ENCODE data around the gene FRAS1. TPM values are rescaled to one million over a fixed set of nuclear protein-coding genes. Genes with fewer than 3 reads are reported as not detected.
"Not testable (repeated sequence)": the region's sequence is repeated elsewhere in the genome, so short reads cannot be mapped to it uniquely, and the experiment has no call there.

FRAS1 gene
- total RNA-seq, 1 donor from 2014 or later = 163 TPM

DNA sequence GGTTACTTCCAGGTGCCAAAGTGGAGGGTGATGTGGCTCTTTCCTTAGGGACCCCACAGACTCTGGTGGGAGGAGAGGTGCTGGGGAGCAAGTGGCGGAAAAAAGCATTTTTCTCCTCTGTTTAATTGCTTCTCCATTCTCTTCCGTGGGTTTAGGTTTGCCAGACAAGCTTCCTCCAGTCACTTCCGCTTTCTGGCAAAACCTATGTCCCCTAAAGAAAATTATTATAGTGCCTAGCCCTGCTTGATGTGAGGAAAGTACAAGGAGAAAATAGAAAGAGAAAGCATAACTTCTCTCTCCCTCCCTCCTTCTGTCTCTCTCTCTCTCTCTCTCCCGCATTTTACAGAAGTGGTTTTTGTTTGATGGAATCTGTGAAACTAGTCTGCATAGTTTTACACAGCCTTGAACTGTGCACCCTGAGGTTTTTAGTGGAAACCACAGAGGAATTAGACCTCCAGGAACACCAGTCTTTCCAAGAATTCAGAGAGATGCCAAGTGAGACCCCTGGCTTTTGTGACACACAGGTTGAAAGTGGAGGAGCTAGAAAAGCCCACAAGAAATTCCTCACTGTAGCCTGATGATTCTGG, 263.3 kb downstream of the FRAS1 start:
- DNase-seq (ENCODE audit: low spot score, unreplicated experiment) = no peak
- no peak overlapping the region for H3K4me3 Mint-ChIP-seq (ENCODE audit: low read depth)
- peaks cover 24% of the 10 kb centered on the region for H3K36me3 Mint-ChIP-seq (ENCODE audit: insufficient read depth)
- no peak overlapping the region for H3K27ac Mint-ChIP-seq
- no peaks in the 10 kb centered on the region for H3K9me3 Mint-ChIP-seq (ENCODE audit: low read depth)
- no peaks in the 10 kb centered on the region for H3K27me3 Mint-ChIP-seq
- H3K4me1 Mint-ChIP-seq (ENCODE audit: low read depth) = no peaks in the 10 kb centered on the region
- TF ChIP-seq, protein P1, sequence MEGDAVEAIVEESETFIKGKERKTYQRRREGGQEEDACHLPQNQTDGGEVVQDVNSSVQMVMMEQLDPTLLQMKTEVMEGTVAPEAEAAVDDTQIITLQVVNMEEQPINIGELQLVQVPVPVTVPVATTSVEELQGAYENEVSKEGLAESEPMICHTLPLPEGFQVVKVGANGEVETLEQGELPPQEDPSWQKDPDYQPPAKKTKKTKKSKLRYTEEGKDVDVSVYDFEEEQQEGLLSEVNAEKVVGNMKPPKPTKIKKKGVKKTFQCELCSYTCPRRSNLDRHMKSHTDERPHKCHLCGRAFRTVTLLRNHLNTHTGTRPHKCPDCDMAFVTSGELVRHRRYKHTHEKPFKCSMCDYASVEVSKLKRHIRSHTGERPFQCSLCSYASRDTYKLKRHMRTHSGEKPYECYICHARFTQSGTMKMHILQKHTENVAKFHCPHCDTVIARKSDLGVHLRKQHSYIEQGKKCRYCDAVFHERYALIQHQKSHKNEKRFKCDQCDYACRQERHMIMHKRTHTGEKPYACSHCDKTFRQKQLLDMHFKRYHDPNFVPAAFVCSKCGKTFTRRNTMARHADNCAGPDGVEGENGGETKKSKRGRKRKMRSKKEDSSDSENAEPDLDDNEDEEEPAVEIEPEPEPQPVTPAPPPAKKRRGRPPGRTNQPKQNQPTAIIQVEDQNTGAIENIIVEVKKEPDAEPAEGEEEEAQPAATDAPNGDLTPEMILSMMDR (IDR thresholded peaks at IDR 0.05; ENCODE audit: unreplicated experiment) = no peak

DNA sequence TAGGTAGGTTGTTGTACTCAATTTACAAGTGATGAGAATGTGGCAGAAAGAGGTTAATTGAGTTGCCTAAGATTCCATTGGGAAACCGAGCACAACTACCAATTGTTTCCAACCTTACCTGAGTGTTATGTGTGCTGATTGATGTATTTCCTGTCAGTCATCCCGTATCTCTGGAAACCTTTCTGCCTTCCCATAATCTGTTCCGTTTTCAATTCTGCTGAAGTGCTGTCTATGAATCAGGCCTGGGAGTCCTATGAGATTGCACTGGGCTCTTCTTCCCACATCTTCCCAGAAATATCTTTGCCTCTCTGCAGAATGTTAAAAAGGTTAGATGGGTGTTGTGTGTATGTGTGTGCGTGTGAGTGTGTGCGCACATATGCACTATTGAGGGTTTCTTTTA, 264.9 kb downstream of the FRAS1 start:
- H3K9me3 Mint-ChIP-seq (ENCODE audit: low read depth) = no peaks in the 10 kb centered on the region
- TF ChIP-seq, protein P1 (IDR thresholded peaks at IDR 0.05; ENCODE audit: unreplicated experiment) = no peak
- H3K4me3 Mint-ChIP-seq (ENCODE audit: low read depth) = no peak overlapping the region
- peaks cover 18% of the 10 kb centered on the region for H3K36me3 Mint-ChIP-seq (ENCODE audit: insufficient read depth)
- DNase-seq (ENCODE audit: low spot score, unreplicated experiment) = no peak
- no peaks in the 10 kb centered on the region for H3K27me3 Mint-ChIP-seq
- no peak overlapping the region for H3K27ac Mint-ChIP-seq
- no peaks in the 10 kb centered on the region for H3K4me1 Mint-ChIP-seq (ENCODE audit: low read depth)

DNA sequence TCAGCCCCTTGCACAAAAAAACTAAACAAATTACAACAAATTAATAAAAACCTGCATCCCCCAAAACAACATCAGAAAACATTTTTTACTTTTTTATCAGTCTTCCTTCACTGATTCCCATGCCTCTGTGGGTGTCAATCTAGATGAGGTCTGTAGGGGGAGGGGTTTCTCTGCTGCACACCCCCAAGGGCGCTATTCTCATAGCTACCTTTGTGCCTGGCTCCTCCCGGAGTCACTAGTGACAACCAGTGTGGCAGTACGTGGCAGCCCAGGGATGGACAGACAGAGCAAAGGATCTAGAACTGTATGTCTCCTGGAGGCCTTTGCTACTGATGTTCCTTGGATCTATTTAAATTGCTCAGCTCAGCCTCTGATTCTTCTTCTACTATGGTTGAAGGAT, 266.3 kb downstream of the FRAS1 start:
- no peaks in the 10 kb centered on the region for H3K27me3 Mint-ChIP-seq

DNA sequence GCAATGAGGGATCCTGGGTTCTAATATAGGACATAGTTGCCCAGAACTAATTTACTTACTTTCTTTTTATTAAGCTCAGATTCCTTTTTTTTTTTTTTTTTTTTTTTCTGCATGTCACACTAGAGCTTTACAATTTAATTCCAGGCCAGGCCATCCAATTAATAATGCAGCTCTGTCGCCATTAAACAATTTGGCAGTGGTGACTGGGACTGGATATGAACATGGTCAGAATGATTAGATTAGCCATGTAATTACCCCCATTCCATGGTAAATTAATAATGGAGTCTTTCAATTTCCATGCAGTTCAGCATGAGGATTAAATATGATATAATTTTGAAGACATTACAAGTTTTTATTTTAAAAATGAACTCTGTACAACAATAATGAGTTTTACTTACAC, 267.5 kb downstream of the FRAS1 start:
- Mint-ChIP-seq H3K36me3 (ENCODE audit: insufficient read depth) (peaks cover 22% of the 10 kb centered on the region), H3K4me3 (ENCODE audit: low read depth) (no peak overlapping the region), H3K27ac (no peak overlapping the region), H3K9me3 (ENCODE audit: low read depth) (no peaks in the 10 kb centered on the region), H3K4me1 (ENCODE audit: low read depth) (no peaks in the 10 kb centered on the region), H3K27me3 (no peaks in the 10 kb centered on the region)
- no peak for DNase-seq (ENCODE audit: low spot score, unreplicated experiment)
- TF ChIP-seq, protein P1 (IDR thresholded peaks at IDR 0.05; ENCODE audit: unreplicated experiment) = no peak

More for the DNA sequence above, 266.3 kb downstream of the FRAS1 start:
- no peak for DNase-seq (ENCODE audit: low spot score, unreplicated experiment)
- TF ChIP-seq, protein P1 (IDR thresholded peaks at IDR 0.05; ENCODE audit: unreplicated experiment) = no peak
- Mint-ChIP-seq H3K9me3 (ENCODE audit: low read depth) (no peaks in the 10 kb centered on the region), H3K4me1 (ENCODE audit: low read depth) (no peaks in the 10 kb centered on the region), H3K4me3 (ENCODE audit: low read depth) (no peak overlapping the region), H3K36me3 (ENCODE audit: insufficient read depth) (peaks cover 17% of the 10 kb centered on the region), H3K27ac (no peak overlapping the region)

DNA sequence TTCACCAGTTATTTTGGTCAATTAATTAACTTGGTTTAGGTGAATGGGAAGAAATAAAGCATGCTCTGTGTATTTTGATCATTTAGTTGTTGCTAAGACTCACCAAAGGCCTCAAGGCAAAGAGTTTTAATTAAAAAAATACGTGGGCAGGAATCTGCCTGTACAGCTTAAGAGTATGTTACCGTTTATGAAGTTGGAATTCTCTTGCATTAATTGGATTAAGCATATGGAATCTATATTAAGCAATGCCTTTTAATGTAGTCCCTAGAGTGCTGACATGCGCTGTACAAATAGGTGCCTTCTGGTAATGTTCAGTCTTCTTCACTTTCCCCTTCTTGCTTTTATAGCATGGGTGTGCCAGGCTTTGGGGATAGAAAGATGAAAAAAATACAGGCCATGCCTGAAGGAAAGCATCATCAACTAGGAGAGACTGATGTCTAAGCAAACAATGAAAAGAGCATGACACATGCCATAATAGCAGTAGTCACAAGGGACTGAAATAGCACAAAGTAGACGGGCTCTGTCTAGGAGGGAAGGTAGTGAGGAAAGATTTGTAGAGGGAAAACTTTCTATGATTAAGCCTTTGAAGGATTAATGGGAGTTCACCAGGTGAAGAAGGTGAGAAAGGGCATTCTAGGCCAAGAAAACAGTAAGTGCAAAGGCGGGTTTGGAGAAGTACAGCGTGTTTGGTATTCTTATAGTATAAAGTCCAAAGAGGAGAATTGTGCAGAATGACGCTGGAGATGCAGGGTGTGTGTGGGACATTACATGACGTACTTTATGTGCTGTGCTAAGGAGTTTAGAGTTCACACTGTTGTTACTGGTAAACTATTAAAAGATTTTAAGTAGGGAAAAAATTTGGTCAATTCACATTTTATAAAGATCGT, 268.4 kb downstream of the FRAS1 start:
- no peak overlapping the region for H3K27ac Mint-ChIP-seq
- TF ChIP-seq, protein P1 (IDR thresholded peaks at IDR 0.05; ENCODE audit: unreplicated experiment) = no peak
- H3K36me3 Mint-ChIP-seq (ENCODE audit: insufficient read depth) = peaks cover 25% of the 10 kb centered on the region
- no peak overlapping the region for H3K4me3 Mint-ChIP-seq (ENCODE audit: low read depth)
- DNase-seq (ENCODE audit: low spot score, unreplicated experiment) = no peak
- no peaks in the 10 kb centered on the region for H3K4me1 Mint-ChIP-seq (ENCODE audit: low read depth)
- no peaks in the 10 kb centered on the region for H3K9me3 Mint-ChIP-seq (ENCODE audit: low read depth)
- no peaks in the 10 kb centered on the region for H3K27me3 Mint-ChIP-seq

DNA sequence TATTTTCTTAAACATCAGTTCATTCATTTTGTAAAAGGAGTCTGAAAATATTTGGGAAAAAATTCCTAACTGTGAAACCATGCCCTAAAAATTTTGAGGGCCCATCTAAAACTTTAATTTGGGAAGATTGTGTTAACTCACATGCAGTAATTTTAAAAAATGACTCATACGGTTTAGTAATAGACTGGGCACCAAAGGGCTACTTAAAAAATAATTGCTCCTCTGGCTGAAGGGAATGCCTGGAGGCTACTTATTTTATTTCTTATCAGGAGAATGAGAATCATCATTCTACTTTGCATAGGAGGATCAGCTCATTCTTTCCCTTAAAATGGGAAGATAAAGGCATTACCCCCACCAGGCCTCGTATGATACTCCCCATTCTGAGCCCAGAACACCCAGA, 271.5 kb downstream of the FRAS1 start:
- DNase-seq (ENCODE audit: low spot score, unreplicated experiment); H3K9me3 Mint-ChIP-seq (ENCODE audit: low read depth); H3K4me1 Mint-ChIP-seq (ENCODE audit: low read depth); H3K27ac Mint-ChIP-seq; H3K27me3 Mint-ChIP-seq; H3K4me3 Mint-ChIP-seq (ENCODE audit: low read depth): not testable (repeated sequence)
- peaks cover 29% of the 10 kb centered on the region for H3K36me3 Mint-ChIP-seq (ENCODE audit: insufficient read depth)

All from progenitor cell of endocrine pancreas (in vitro differentiated cells).